H1 (cell line): ENCODE measurements around the gene NFX1. TPM values are rescaled to one million over a fixed set of nuclear protein-coding genes. Genes with fewer than 3 reads are reported as not detected.

ENCODE experiments used
- BRCA1 ChIP-seq: IDR thresholded peaks from 2 replicates; pipeline ENCODE4 v1.6.1; 2012; ENCODE audit warnings: low read depth, low read length, improper control_type of control experiment
- CEBPB ChIP-seq: IDR thresholded peaks from 2 replicates; pipeline ENCODE4 v1.6.1; 2012; ENCODE audit warnings: low read depth, low read length
- EP300 ChIP-seq, 2 experiments: IDR thresholded peaks; 1 replicate in 1 of 2; 2 replicates in 1 of 2; pipeline ENCODE4 v1.6.1; 2011 to 2012; ENCODE audit warnings: low read depth in 2 of 2, low read length in 2 of 2, mild to moderate bottlenecking in 2 of 2, borderline replicate concordance in 1 of 2, inconsistent platforms in 1 of 2, moderate library complexity in 1 of 2
- HDAC6 ChIP-seq: IDR thresholded peaks from one replicate; pipeline ENCODE4 v1.7.1; 2012; ENCODE audit warnings: low read depth, mild to moderate bottlenecking, inconsistent platforms, low read length, moderate library complexity
- JUND ChIP-seq: IDR thresholded peaks from 2 replicates; pipeline ENCODE4 v1.6.1; 2011; ENCODE audit warnings: mild to moderate bottlenecking, improper control_type of control experiment, low read length
- KDM1A ChIP-seq: fragments of 200-600, 300-600 bp; sonication (generic); IDR thresholded peaks from 2 replicates; pipeline ENCODE4 v1.7.1; 2016; ENCODE audit warnings: mild to moderate bottlenecking, low read length, borderline replicate concordance
- NANOG ChIP-seq: IDR thresholded peaks from 2 replicates; pipeline ENCODE4 v1.6.1; 2011; ENCODE audit warnings: low read length, low read depth, mild to moderate bottlenecking, inconsistent platforms; ENCODE audit not compliant: insufficient read depth, poor library complexity, severe bottlenecking
- SAP30 ChIP-seq: fragments of 300-600 bp; sonication (generic); IDR thresholded peaks from 2 replicates; pipeline ENCODE4 v1.7.1; 2012; ENCODE audit warnings: low read length, moderate library complexity, mild to moderate bottlenecking, inconsistent platforms; ENCODE audit not compliant: insufficient read depth, insufficient replicate concordance
- SIX5 ChIP-seq: IDR thresholded peaks from 2 replicates; pipeline ENCODE4 v1.6.1; 2011; ENCODE audit warnings: mild to moderate bottlenecking, low read depth, low read length
- TAF1 ChIP-seq: IDR thresholded peaks from 2 replicates; pipeline ENCODE4 v1.6.1; 2011; ENCODE audit warnings: mild to moderate bottlenecking, low read depth, low read length
- polyA plus RNA-seq, 7 experiments: library from polyadenylated mRNA; depleted of rRNA in 3 of 7; stranded (reverse) in 5 of 7; unstranded in 2 of 7; fragments of >200 nt in 5 of 7; fragments of 200-250 nt in 2 of 7; gene quantifications; 1 replicate in 5 of 7; 2 replicates in 1 of 7; 4 replicates in 1 of 7; pipeline versions ENCODE4 v1.2.1 to v1.2.3, GENCODE V29; 2011 to 2013; ENCODE audit warnings: missing spikeins in 2 of 7, mixed read lengths in 2 of 7
- total RNA-seq: library from RNA; stranded (reverse); fragmentation: NEBNext Ultra II Directional; extraction: Animal tissue kit (Norgen Biotek cat#: 25700); gene quantifications from 2 replicates; pipeline ENCODE4 v1.2.1, GENCODE V29; 2021

The NFX1 gene
- total and polyA plus RNA-seq, 2 of the 8 experiments (the other 6 are each of a cell fraction or from before 2014, with no cell fraction given): 19.4 to 28.4 TPM

DNA sequence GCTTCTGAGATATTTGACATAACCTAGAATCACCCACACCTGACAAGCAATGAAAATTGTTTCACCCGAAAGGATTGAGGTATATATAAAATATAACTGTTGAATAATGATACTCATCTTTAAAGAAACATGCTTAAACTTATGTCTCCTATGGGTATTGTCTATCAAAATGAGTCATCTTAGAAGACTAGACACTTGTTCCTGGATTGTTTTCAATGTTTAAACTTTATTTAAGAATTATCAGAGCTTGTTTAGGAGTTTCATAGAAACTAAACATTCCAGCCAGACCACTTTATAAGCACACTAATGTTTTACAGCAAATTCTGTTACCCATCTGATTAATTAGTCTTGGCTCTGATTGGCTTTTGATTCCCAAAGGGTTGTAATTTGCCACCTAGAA is 19.6 kb downstream of the NFX1 start (continued):
- TF ChIP-seq SIX5 (no peak), NANOG (no peak), SAP30 (no peak), BRCA1 (no peak), EP300 (IDR thresholded peaks at IDR 0.05; ENCODE audit: borderline replicate concordance in 1 of 2, low read depth in 2 of 2, low read length in 2 of 2) (no peak), HDAC6 (no peak), TAF1 (no peak), KDM1A (no peak), JUND (no peak), CEBPB (no peak)
